Activated CD4-positive, CD25-positive, alpha-beta regulatory T cell treated with anti-CD3 and anti-CD28 coated beads, Interleukin-2, amount 50 U/mL, for 24 hours (primary cell): ENCODE data around the gene HSBP1L1.
A peak's percentile ranks its signal among the peaks of the same experiment; 100 is the strongest.

Source experiments
- ATAC-seq, 2 donors: fragments of 150-1000 bp; cut with Tn5 transposase; one replicate each; pipeline ENCODE4 v1.10.0; 2021; ENCODE audit warnings: mild to moderate bottlenecking in 1 of 2, moderate library complexity in 1 of 2

Gene HSBP1L1

DNA sequence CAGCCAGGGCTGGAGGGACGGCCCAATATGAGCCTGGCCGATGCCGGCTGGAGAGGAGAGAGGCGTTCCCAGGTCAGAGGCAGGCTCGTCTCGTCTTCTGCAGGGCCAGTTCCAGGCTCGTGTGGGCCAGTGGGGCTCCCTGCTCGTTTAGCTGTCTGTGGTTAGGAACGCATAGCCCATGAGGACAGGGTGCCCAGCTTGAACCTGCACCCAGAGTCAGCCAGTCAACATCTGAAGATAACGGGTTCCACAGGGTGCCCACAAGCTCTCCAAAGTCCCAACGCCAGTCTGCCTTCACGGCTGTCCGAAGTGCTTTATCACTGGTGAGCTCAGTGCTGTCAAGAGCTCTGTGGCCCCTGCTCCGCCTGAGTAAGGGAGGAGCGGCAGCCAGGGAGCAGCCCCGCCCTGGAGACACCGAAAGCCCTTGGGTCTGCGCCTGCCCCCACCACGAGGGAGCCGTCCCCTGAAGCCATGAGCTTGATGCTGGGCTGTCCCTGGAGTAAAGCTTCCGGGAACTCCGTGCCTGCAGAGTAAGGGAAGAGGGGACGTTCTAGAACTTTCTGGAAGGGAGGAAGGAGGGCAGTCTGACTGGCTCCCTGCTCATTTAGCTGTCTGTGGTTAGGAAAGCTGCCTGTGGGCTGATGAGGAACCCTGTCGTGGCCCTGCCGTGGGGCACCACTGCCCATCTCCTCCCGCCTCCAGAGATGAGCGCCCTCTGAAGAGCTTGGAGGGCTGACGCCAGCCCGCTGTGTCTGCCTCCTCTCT, 2.7 kb upstream of the HSBP1L1 start:
- no peak for ATAC-seq

DNA sequence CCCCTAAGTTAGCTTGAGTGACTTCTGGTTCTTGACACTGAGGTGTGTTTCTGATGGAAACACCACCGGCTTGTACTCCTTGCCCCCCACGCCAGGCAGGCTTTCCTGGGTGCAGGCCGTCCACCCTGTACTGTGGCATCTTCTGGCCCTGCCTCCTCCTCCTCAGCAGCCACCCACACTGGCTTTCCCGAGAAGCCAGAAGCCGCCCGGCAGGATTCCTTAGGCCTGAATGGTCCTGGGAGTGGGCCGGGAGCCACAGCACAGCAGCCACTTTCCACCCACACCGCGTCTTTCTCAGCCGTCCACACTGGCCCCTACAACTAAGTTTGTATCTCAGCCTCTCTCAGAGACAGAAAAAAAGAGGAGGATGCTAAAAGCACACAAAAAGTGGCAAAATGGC, 2.1 kb upstream of the HSBP1L1 start:
- ATAC-seq: no peak

DNA sequence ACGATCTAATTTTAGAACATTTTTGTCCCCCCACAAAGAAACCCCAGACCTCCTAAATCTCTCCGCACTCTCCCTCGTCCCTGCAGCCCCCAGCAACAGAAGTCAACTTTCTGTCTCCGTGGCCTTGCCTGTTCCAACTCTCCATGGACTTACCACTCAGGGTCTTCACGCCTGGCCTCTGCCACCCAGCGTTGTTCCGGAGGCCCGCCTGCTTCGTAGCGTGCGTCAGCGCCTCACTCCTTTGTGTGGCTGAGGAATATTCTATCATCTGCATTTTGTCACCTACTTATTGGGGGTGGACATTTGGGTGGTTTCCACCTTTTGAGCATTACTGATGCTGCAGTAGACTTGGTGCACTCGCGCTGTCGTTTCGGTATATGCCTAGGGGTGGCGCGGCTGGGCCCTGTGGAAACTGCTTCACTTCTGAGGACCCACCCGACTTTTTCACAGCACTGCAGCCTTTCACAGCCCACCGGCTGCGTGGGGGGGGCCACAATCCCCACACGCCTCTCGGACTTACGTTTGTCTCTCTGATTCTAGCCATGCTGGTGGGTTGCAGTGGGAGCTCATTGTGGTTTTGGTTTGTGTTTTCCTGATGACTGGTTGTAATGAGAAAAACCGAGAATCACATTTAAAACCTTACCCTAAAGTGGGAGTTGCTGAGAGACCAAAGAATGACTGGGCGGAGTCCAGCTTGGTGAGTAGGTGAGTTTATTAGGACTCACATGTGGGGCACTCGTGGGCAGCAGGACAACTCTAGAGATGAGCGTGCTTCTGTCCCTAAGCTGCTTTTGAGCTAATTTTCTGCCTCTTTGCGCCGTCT, 1.4 kb upstream of the HSBP1L1 start:
- peak; percentile 34 to 68 for ATAC-seq

DNA sequence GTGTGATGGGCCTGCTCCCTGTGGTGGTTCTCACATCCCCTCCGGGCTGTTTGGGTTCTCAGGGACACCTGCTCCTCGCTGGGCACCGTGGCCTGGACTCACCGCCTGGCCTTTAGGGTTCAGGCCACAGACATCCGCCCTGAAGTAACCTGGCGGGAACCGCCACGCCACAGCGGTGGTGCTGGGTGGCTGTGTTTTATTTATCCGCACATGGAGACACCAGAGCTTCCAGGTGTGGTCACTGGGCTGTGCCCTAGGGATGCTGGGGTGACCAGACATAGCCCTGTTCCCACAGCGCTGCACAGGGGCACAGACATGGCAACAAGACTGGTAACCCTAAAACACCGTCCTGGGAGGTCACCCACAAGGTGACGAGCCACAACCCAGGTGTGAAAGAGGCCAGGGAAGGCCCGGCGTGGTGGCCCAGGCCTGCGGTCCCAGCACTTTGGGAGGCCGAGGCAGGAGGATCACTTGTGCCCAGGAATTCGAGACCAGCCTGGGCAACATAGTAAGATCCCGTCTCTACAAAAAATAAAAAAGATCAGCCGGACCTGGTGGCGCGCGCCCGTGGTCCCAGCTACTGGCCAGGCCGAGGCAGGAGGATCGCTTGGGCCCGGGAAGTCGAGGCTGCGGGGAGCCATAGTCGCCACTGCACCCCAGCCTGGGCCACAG, 649 bp upstream of the HSBP1L1 start:
- ATAC-seq: no peak

DNA sequence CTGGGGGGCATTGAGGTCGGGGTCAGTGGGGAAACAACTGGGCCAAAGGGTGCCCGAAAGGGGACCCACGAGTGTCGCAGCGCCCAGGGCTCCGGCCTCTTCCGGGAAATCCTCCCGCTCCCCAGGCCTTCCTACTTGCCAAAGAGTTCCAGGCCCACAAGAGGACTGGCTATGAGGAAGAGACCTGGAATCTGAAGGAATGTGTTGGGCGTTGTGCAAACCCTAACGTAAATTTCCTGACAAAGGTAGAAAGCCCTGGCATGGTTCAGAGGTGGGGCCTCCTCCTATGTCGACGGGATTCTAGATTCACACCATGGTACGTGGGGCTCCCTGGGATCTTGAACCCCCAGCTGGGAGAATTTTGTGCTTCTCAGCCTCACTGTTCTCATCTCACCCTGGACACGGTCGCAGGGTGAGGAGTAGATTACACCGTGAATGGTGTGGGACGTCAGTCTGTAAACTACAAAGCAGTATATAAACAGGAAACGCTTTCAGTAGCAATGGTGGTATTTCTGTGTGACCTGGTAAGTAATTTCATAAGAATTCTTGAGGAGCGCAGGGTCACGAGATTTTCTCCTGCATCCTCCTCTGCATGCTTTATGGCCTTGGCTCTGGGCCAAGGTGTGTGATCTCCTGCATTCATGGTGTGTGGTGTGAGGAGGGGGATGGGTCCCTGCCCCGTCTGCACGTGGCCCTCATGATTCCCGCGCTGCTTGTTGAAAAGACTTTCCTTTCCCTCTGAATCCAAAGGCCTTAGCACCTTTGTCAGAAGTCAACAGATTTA, 868 bp downstream of the HSBP1L1 start:
- ATAC-seq: peak in 1 of 2 donors; percentile 23

DNA sequence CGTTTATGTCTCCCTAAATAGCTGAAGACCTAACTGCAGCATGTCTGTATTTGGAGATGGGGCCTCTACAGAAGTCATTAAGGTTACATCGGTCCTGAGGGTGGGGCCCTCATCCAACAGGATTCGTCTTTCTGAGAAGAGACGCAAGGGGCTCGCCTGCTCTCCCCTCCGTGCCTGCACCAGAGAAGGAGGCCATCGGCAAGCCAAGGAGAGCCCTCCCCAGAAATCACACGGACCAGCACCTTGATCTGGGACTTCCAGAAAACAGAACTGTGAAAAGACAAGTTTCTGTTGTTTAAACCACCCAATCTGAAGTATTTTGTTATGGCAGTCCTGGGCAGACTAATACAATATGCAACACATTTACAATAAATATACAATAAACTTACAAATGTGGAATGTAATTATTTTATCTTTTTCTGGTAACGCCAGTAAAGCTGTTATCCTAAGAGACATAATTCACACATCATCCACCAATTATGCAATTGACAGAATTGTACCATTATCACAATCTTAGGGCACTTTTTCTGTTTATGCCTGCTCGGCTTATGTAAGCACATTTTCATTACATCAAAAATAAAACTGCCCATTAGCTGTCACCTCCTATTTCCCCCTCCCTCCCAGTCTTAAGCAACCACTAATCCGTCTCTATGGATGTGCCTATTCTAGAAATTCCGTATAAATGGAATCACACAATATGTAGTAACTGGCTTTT, 6.1 kb downstream of the HSBP1L1 start:
- ATAC-seq: no peak

DNA sequence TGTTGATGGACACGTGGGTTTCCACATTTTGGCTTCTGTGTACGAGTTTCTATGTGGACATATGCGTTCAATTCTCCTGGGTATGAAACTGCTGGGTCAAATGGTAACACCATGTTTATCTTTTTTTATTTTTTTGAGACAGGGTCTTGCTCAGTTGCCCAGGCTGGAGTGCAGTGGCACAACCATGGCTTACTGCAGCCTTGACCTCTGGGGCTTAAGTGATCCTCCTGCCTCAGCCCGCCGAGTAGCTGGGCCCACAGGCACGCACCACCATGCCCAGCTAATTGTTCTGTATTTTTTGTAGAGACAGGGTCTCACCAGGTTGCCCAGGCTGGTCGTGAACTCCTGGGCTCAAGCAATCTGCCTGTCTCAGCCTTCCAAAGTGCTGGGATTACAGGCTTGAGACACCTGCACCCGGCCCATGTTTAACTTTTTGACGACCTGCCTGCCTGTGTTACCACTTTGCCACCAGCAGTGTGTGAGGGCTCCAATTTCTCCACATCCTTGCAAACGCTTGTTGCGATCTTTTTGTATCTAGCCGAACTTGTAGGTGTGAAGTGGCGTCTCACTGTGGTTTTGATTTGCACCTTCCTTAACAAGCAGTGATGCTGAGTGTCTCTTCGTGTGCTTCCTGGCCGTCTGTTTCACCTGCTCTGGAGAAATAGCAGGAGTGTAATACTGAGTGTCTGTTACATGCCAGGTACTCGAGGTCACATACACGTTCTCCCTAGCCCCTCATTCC, 6.9 kb downstream of the HSBP1L1 start:
- no peak for ATAC-seq

DNA sequence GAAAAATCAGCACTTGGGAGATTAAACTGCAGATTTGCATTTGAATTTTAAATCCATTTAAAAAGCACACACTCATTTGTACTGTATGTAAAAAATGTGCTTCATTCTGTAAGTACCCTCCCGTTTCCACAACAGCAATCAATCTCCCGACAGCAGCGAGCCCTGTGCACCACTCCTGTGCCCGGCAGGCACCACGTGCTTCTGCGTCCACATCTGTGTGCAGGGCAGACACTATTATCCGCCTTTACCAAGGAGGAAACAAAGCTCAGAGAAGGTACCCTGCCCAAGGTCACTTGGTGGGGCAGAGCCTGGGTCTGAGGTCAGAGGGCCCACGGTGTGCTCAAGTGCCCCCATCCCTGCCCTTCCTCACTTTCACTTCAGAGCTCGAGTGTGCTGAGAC, 7.5 kb downstream of the HSBP1L1 start:
- ATAC-seq: no peak

DNA sequence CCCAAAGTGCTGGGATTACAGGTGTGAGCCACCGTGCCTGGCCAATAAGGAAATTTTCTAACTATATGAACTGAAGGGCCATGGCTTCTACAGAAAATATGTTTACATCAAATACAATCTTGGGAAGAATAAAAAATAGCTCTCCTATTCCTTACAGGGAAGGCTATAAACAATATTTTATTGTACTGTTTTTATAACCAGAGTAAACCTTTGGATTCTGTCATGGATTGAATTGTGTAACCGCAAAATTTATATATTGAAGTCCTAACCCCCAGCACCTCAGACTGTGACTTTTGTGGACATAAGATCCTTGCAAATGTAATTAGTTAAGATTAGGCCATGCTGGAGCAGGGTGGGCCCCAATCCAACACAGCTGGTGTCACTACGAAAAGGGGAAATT, 8.3 kb downstream of the HSBP1L1 start:
- ATAC-seq: no peak

DNA sequence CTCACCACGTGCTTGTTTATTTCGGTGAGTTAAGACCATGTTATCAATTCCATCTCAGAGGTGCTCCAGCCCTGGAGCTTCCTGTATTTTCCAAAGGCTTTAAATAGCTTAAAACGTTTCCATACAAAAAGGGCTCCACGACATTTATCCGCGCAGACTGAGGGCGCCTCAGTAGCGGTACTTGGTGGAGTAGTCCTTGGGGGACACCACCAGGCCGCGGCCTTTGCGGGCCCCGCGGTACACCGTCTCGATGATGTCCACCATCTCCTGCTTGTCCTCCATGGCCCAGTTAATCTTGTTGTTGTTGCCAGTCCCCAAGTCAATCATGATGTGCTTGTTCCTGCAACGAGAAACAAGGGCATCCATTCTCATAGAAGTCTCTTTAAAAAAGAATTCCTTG, 9.1 kb downstream of the HSBP1L1 start:
- ATAC-seq: no peak

DNA sequence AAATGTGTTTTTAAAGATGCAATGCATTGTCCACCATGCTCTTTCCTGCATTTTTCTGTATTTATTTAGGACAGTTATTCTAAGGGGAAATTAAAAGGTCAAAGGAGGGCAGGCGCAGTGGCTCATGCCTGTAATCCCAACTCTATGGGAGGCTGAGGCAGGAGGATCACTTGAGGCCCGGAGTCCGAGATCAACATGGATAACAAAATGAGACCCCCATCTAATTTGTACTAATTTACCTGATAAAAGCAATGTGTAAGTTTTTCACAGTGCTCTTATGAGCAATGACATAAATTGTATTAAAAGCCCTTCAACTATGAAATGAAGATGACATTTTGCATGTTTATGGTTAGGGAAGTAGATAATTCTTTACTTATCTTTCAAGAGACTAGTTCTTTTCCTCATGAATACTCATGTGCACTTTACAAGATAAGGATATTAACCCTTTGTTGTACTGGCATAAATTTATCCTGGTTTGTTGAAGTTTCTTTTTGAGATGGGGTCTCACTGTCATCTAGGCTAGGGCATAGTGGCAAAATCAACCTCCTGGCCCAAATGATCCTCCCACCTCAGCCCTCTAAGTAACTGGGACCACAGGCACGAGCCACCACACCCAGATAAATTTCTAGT, 9.7 kb downstream of the HSBP1L1 start:
- ATAC-seq: no peak

DNA sequence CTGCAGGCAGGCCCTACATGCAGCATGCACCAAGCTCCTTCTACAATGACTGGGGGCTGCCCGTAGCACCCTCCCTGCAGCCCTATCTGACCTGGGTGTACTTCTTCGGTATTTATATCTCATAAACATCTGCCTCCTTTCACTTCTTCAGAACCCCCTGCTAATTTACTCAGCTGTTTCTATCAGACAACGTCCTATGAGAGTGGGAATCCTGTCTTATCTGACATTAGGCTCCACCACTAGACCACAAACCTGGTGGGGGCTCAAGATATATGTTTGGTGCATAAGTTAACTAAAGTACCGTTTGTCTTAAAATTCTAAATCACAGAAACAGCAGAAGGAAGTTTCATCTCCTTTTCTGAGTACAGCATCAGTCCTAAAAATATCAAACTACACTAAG, 10.6 kb downstream of the HSBP1L1 start:
- no peak for ATAC-seq

DNA sequence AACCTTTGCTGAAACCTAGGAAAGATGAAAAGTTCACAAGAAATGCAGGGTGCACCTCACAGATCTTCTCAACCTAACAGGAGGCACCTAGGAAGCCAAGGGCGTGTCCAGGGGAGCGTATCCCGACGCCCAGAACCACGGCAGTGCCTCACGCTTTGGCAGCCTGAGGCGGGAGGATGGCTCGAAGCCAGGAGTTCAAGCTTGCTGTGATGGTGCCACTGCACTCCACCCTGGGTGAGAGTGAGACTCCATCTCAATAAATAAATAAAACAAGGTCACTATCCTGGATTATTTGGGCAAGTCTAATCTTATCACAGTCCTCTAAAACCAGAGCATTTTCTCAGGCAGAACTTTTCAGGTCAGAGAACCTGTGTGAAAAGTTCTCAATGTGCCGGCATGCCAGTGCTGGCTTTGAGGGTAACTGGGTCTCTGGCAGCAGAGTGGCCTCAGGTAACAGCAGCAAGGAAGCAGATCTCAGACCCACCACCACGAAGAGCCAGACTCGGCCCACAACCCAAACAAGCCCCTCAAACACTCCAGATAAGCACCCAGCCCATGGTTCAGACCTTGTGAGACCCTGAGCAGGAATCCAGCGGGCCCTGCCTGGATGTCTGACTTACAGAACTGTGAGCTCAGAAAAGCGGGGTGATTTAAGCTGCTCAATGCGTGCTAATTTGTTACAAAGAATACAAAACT, 11.7 kb downstream of the HSBP1L1 start:
- no peak for ATAC-seq

DNA sequence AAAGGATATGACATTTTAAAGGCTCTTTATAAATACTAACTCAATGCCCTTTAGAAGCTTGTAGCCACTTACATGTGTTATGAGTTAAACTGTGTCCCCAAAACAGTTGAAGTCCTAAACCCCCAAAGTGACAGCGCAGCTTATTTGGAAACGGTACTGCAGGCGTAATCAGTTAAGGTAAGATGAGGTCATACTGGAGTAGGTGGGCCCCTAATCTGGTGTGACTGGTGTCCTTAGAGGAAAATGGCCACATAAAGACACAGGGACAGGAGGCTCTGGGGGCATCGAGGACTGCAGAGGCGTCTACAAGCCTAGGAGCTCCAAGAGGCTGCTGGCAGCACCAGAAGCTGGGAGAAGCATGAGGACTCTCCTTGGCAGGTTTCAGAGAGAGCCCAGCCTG, 15.4 kb downstream of the HSBP1L1 start:
- no peak for ATAC-seq

DNA sequence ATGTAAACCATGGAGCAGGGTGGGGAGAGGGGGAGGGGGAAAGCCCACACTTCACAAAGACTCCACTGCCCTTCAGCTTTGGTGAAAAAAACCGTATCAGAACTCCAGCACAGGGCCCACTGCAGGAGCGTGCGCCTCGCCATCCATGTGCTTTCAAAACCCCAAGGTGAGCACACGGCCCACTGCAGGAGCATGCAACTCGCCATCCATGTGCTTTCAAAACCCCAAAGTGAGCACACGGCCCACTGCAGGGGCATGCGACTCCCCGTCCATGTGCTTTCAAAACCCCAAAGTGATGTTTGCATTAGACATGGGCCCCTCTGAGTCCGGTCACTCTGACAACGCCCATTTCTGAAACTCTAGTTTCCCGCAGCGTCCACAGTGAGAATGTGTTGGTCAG, 16.1 kb downstream of the HSBP1L1 start:
- ATAC-seq: no peak

DNA sequence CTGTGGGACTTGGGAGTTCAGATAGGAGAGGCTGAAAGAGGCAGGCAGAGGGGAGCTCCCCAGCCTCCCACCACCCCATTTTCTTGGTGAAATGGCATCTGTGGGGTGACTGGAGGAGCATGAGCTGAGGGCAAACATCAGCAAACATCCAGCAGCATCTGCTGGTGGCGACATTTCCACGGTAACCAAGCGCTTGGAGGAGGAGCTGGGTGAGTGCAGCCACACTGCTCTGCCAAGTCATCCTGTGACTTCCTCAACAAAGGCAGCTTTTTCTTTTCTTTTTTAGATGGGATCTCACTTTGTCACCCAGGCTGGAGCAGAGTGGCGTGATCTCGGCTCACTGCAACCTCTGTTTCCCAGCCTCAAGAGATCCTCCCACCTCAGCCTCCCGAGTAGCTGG, 18.3 kb downstream of the HSBP1L1 start:
- ATAC-seq: peak in 1 of 2 donors; percentile 63

DNA sequence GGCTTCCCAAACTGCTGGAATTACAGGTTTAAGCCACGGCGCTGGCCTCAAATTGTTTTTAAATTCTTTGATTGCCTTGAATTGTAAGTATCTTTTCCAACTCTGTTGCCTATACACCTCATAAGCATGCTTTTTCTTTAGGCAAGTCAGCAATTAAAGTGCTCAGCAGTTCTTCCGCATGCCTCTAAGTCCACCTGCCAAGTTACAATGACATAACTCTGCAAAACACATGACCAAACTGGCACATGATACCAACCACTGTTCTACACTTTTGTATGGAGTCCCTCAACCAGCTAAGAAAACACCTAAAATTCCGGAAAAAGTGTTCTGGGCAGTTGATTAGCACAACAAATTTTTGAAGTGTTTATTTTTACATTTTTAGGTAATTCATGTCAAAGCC, 18.8 kb downstream of the HSBP1L1 start:
- no peak for ATAC-seq

DNA sequence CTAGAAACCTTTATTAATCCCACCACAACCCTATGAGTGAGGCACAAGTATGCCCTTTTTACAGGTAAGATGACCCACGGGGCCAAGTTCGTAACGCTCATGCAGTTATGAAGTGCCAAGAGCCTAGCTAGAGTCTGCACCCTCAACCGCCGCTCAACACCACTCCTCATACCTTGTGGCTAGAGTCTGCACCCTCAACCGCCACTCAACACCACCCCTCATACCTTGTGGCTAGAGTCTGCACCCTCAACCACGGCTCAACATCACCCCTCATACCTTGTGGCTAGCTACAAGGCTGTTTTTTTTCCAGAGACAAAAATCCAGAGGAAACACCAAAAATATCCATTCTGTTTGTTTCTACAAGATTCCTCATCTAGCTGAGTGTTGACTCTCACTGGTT, 19.4 kb downstream of the HSBP1L1 start:
- ATAC-seq: no peak

DNA sequence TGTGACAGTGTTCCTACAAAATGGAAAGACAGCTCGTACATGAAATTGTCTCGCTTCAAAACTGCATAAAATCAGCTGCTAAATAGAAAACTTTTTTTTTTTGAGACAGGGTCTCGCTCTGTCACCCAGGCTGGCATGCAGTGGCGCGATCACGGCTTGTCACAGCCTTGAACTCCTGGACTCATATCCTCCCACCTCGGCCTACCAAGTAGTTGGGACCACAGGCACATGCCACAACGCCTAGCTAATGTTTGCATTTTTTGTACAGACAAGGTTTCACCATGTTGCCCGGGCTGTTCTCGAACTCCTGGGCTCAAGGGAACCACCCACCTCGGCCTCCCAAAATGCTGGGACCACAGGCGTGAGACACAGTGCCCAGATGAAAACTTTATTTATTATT, 20.7 kb downstream of the HSBP1L1 start:
- no peak for ATAC-seq

DNA sequence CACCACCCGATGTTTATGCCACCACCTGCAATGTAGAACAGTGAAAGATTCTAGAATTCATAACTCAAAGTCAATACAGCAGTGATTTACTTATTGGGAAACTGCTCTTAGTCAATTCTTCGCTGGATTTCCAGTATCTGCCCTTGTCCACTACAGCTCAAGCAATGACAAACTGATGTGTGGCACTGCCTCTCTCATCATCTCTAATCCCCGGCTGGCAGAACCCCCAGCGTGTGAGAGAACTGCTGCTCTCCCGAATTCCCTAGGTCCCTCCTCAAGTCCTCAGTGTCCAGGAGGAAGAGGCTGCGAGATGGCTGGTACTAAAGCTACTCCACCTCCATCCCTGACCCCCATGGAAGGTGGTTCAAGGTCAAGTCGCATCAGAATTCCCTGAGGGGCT, 22.3 kb downstream of the HSBP1L1 start:
- ATAC-seq: no peak
